GM19463 (cell line): ENCODE measurements around the gene ARL6IP1.

Experiments used
- ATAC-seq: cut with Tn5 transposase; IDR thresholded peaks from one replicate; pipeline ENCODE4 v1.9.1; 2021; ENCODE audit warnings: mild to moderate bottlenecking, moderate library complexity; ENCODE audit not compliant: unreplicated experiment

ARL6IP1 gene

GRCh38 chr16:18801145-18801972 is at the start of gene ARL6IP1:
TSS of gene ARL6IP1 (minus strand) at chr16:18801549. CDS start at chr16:18801466, 83 bp downstream.
- peak; percentile 93 for ATAC-seq

- no peak for ATAC-seq
Measured at GRCh38 chr16:18846416-18846815, 45.1 kb upstream of the ARL6IP1 start.

GRCh38 chr16:18842565-18842964 is 41.2 kb upstream of the ARL6IP1 start:
- ATAC-seq: no peak

GRCh38 chr16:18841833-18842525 is 40.6 kb upstream of the ARL6IP1 start:
- no peak for ATAC-seq

- no peak for ATAC-seq
Measured at GRCh38 chr16:18839555-18839954, 38.2 kb upstream of the ARL6IP1 start.

GRCh38 chr16:18836702-18837101 is 35.4 kb upstream of the ARL6IP1 start:
- no peak for ATAC-seq

- no peak for ATAC-seq
Measured at GRCh38 chr16:18834864-18835263, 33.5 kb upstream of the ARL6IP1 start.

- no peak for ATAC-seq
Measured at GRCh38 chr16:18833707-18834505, 32.6 kb upstream of the ARL6IP1 start.

- ATAC-seq: no peak
Measured at GRCh38 chr16:18832613-18833012, 31.3 kb upstream of the ARL6IP1 start.

- ATAC-seq: no peak
Measured at GRCh38 chr16:18832006-18832405, 30.7 kb upstream of the ARL6IP1 start.

- ATAC-seq: no peak
Measured at GRCh38 chr16:18829251-18829650, 27.9 kb upstream of the ARL6IP1 start.

- ATAC-seq: no peak
Measured at GRCh38 chr16:18827890-18828289, 26.5 kb upstream of the ARL6IP1 start.

GRCh38 chr16:18816286-18816685 is 14.9 kb upstream of the ARL6IP1 start:
- no peak for ATAC-seq

GRCh38 chr16:18811925-18812324 is 10.6 kb upstream of the ARL6IP1 start:
- no peak for ATAC-seq

GRCh38 chr16:18809165-18809564 is 7.8 kb upstream of the ARL6IP1 start:
- ATAC-seq: no peak

GRCh38 chr16:18805257-18805773 is 4.0 kb upstream of the ARL6IP1 start:
- no peak for ATAC-seq

GRCh38 chr16:18804540-18804939 is 3.2 kb upstream of the ARL6IP1 start:
- ATAC-seq: no peak

GRCh38 chr16:18803569-18804462 is 2.5 kb upstream of the ARL6IP1 start:
- no peak for ATAC-seq

GRCh38 chr16:18802767-18803343 is 1.5 kb upstream of the ARL6IP1 start:
- ATAC-seq: no peak

- no peak for ATAC-seq
Measured at GRCh38 chr16:18800775-18801144, 589 bp downstream of the ARL6IP1 start.
